ENCODE measurements around the gene CACNG7.

CACNG7 gene

DNA sequence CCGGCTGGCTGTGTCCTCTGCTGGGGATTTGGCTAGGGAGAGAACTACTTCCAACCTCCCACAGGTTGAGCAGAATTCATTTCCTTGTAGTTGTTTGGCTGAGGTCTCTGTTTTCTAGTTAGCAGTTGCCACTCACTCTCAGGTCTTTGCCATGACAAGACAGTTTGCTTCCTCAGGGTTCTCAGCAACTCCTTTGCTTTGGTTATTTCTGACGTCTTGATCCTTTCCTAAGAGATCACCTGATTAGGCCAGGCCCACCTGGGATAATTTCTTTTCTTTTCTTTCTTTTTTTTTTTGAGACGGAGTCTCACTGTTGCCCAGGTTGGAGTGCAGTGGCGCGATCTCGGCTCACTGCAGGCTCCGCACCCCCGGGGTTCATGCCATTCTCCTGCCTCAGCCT is 44.3 kb downstream of the CACNG7 start:
- H3K9me3 ChIP-seq (ENCODE audit: insufficient read depth, low read length), result no peaks in the 10 kb centered on the region
- DNase-seq (ENCODE audit: low read depth, low spot score), result no peak

DNA sequence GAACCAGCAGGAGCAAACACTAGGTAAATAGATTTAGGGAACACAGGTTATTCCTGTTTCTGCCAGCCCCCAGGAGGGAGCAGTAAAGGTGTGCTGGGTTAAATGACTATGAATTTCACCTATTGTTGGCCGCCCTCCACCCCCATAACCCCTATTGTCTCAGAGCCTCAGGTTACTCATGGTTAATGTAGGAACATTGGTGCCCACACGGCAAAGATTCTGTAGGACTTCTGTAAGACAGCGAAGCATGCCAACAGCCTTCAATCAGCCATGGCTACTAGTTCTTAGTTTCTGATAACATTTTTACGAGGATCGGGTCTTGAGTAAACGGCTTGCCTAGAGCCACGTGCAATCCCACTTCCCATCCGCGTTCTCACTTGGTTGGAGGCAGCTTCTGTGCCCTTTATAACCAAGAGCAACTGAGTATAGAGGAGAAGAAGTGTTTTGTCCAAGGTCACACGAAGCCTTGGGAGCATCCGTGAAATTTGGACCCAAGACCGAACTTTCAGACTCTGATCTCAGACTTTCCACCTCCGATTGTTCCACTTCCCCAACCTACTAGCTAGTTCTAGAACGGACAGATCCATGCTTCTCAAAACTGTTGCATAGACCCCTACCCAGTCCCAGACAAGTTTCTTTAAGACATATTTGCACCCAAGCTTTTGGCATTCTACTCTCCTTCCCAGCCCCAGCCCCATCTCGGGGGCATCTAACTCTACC is 48.5 kb downstream of the CACNG7 start:
- Histone ChIP-seq H3K36me3 (ENCODE audit: insufficient read depth, insufficient read length, low read length) (no peaks in the 10 kb centered on the region), H3K4me3 (ENCODE audit: insufficient read length, low read depth) (no peak overlapping the region), H3K27me3 (ENCODE audit: insufficient read depth, insufficient read length) (peaks cover 44% of the 10 kb centered on the region), H3K4me1 (ENCODE audit: insufficient read depth, insufficient read length) (peaks cover 2% of the 10 kb centered on the region), H3K9me3 (ENCODE audit: insufficient read depth, low read length) (no peaks in the 10 kb centered on the region), H3K9ac (ENCODE audit: insufficient read length, low read depth) (no peak overlapping the region)
- no peak for DNase-seq (ENCODE audit: low read depth, low spot score)
- TF ChIP-seq SUZ12 (IDR thresholded peaks at IDR 0.05; ENCODE audit: extremely low read depth, insufficient read depth, insufficient read length) (no peak), ZNF274 (IDR thresholded peaks at IDR 0.05; ENCODE audit: low read depth, low read length) (no peak), YY1 (IDR thresholded peaks at IDR 0.05; ENCODE audit: insufficient read depth, insufficient read length) (no peak)

More for the DNA sequence above, 44.3 kb downstream of the CACNG7 start:
- TF ChIP-seq ZNF274 (IDR thresholded peaks at IDR 0.05; ENCODE audit: low read depth, low read length) (no peak), SUZ12 (IDR thresholded peaks at IDR 0.05; ENCODE audit: extremely low read depth, insufficient read depth, insufficient read length) (no peak), YY1 (IDR thresholded peaks at IDR 0.05; ENCODE audit: insufficient read depth, insufficient read length) (no peak)
- Histone ChIP-seq H3K4me1 (ENCODE audit: insufficient read depth, insufficient read length) (no peaks in the 10 kb centered on the region), H3K27me3 (ENCODE audit: insufficient read depth, insufficient read length) (peaks cover 10% of the 10 kb centered on the region), H3K9ac (ENCODE audit: insufficient read length, low read depth) (no peak overlapping the region), H3K4me3 (ENCODE audit: insufficient read length, low read depth) (no peak overlapping the region), H3K36me3 (ENCODE audit: insufficient read depth, insufficient read length, low read length) (no peaks in the 10 kb centered on the region)

DNA sequence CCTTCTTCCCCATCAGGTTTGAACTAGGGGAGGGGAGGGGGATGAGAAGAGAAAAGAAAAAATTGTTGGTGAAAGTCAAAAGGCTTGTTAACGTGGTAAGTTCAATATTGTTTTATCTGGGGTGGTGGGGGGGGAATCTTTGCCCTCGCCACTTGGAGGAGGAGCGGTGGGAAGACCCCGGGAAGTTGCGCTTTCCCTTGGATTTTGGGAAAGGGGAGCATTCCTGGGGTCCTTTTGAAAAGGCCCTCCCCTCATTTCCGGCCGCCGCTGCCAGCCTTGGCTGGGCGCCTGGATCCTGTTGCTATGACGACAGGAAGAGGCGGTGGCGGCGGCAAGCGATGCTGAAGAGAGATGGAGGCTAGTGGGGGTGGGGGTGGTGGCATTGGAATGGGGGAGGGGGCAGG is 49.1 kb downstream of the CACNG7 start:
- Histone ChIP-seq H3K27me3 (ENCODE audit: insufficient read depth, insufficient read length) (peaks cover 44% of the 10 kb centered on the region), H3K36me3 (ENCODE audit: insufficient read depth, insufficient read length, low read length) (no peaks in the 10 kb centered on the region), H3K9me3 (ENCODE audit: insufficient read depth, low read length) (no peaks in the 10 kb centered on the region), H3K4me3 (ENCODE audit: insufficient read length, low read depth) (no peak overlapping the region), H3K4me1 (ENCODE audit: insufficient read depth, insufficient read length) (peaks cover 2% of the 10 kb centered on the region), H3K9ac (ENCODE audit: insufficient read length, low read depth) (no peak overlapping the region)
- no peak for DNase-seq (ENCODE audit: low read depth, low spot score)
- TF ChIP-seq ZNF274 (IDR thresholded peaks at IDR 0.05; ENCODE audit: low read depth, low read length) (no peak), YY1 (IDR thresholded peaks at IDR 0.05; ENCODE audit: insufficient read depth, insufficient read length) (no peak), SUZ12 (IDR thresholded peaks at IDR 0.05; ENCODE audit: extremely low read depth, insufficient read depth, insufficient read length) (no peak)

DNA sequence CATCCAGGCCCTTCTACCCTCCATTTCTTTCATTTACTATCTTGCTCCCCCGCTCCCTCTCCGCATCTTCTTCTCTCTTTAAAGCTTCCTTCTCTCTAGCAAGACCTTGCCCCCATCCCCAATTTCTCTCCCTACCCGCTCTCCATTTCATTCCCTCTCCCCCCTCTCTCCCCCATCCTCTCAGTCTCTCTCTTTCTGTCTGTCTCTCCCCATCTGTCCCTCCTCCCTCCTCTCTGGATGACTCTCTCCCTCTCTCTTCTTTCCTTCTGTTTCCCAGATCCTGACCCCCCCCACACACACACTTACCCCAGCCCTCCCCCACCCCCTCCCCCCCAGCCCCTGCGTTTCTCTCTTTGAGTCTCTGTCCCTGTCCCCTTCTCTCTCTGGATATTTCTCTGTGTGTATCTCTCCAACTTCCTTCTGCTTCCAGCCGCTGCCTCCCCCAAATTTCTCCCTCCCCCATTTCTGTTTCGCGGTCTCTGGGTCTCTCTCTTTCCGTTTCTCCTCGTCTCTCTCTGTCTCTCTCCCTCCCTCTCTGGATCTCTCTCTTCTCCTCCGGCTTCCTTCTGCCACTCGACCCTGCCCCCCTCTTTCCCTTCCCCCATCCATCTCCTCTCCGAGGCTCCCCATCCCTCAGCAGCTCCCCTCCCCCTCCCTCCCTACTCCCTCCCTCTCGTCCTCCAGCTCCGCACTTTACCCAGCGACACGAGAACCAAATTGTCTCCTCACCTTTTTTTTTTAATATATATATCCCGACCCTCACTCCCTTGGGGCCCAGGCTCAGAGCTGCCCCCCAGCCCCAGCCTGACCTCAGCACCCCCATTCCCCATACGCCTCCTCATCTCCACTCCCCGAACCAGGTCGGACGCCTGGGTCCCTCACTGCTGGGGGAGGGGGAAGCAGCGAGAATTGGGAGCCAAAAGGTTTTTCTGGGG is 50.0 kb downstream of the CACNG7 start:
- peaks cover 44% of the 10 kb centered on the region for H3K27me3 ChIP-seq (ENCODE audit: insufficient read depth, insufficient read length)
- H3K4me3 ChIP-seq (ENCODE audit: insufficient read length, low read depth), result no peak overlapping the region
- H3K9me3 ChIP-seq (ENCODE audit: insufficient read depth, low read length), result no peaks in the 10 kb centered on the region
- TF ChIP-seq YY1 (IDR thresholded peaks at IDR 0.05; ENCODE audit: insufficient read depth, insufficient read length) (no peak), SUZ12 (IDR thresholded peaks at IDR 0.05; ENCODE audit: extremely low read depth, insufficient read depth, insufficient read length) (no peak), ZNF274 (IDR thresholded peaks at IDR 0.05; ENCODE audit: low read depth, low read length) (no peak)
- H3K4me1 ChIP-seq (ENCODE audit: insufficient read depth, insufficient read length), result peaks cover 2% of the 10 kb centered on the region
- H3K9ac ChIP-seq (ENCODE audit: insufficient read length, low read depth), result no peak overlapping the region
- H3K36me3 ChIP-seq (ENCODE audit: insufficient read depth, insufficient read length, low read length), result no peaks in the 10 kb centered on the region
- DNase-seq (ENCODE audit: low read depth, low spot score), result peak; percentile 28

DNA sequence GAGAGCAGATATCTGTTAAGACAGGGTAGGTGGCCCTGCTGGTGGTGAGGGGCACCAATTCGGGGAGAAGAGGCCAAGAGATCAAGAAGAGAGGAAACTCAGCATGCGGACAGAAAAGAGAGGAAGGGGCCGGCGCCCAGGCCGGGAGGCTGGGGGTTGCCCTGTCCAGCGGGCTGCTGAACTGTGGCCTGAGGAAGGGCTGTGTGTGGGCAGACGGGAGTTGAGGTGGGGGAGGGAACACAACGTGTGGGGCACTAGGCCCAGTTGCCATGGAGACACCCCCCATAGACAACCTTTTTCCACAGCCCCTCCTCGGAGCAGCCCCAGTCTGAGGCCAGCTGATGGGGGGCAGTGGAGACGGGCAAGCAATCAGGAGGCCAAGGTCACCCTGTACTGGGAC is 51.1 kb downstream of the CACNG7 start:
- Histone ChIP-seq H3K9ac (ENCODE audit: insufficient read length, low read depth) (peak overlapping the region; percentile 38), H3K4me3 (ENCODE audit: insufficient read length, low read depth) (no peak overlapping the region), H3K27me3 (ENCODE audit: insufficient read depth, insufficient read length) (peaks cover 44% of the 10 kb centered on the region), H3K36me3 (ENCODE audit: insufficient read depth, insufficient read length, low read length) (peaks cover 9% of the 10 kb centered on the region), H3K9me3 (ENCODE audit: insufficient read depth, low read length) (no peaks in the 10 kb centered on the region), H3K4me1 (ENCODE audit: insufficient read depth, insufficient read length) (peaks cover 2% of the 10 kb centered on the region)
- TF ChIP-seq SUZ12 (IDR thresholded peaks at IDR 0.05; ENCODE audit: extremely low read depth, insufficient read depth, insufficient read length), result no peak
- TF ChIP-seq YY1 (IDR thresholded peaks at IDR 0.05; ENCODE audit: insufficient read depth, insufficient read length), result no peak
- no peak for TF ChIP-seq ZNF274 (IDR thresholded peaks at IDR 0.05; ENCODE audit: low read depth, low read length)
- DNase-seq (ENCODE audit: low read depth, low spot score), result no peak

DNA sequence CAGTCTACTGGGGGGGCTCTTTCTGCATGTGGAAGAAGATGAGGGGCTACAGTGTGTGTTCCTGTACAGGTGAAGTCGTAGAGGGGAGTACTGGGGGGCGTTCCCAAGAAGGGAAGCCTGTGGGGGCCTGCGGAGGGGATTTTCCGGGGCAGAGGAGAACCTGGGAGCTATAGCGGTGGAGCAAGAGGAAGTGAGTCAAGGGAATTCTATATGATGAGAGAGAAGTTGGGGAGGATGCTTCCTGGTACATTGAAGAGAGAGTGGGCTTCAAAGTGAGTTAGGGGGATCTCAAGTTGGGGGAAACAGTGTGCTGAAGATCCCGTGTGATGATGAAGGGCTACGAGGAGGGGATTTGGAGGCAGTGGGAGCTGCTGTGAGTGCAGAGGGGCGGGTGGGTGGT is 51.8 kb downstream of the CACNG7 start:
- H3K4me1 ChIP-seq (ENCODE audit: insufficient read depth, insufficient read length), result peaks cover 2% of the 10 kb centered on the region
- TF ChIP-seq SUZ12 (IDR thresholded peaks at IDR 0.05; ENCODE audit: extremely low read depth, insufficient read depth, insufficient read length) (no peak), ZNF274 (IDR thresholded peaks at IDR 0.05; ENCODE audit: low read depth, low read length) (no peak), YY1 (IDR thresholded peaks at IDR 0.05; ENCODE audit: insufficient read depth, insufficient read length) (no peak)
- no peak overlapping the region for H3K4me3 ChIP-seq (ENCODE audit: insufficient read length, low read depth)
- H3K27me3 ChIP-seq (ENCODE audit: insufficient read depth, insufficient read length), result peaks cover 44% of the 10 kb centered on the region
- H3K36me3 ChIP-seq (ENCODE audit: insufficient read depth, insufficient read length, low read length), result peaks cover 11% of the 10 kb centered on the region
- no peak overlapping the region for H3K9ac ChIP-seq (ENCODE audit: insufficient read length, low read depth)
- H3K9me3 ChIP-seq (ENCODE audit: insufficient read depth, low read length), result no peaks in the 10 kb centered on the region
- no peak for DNase-seq (ENCODE audit: low read depth, low spot score)

Measured in NT2/D1 (cell line).